IgD-negative memory B cell (primary cell): ENCODE results near the gene UNK. TPM values are rescaled to one million over a fixed set of nuclear protein-coding genes. Genes with fewer than 3 reads are reported as not detected.
"Not testable (repeated sequence)": the region's sequence is repeated elsewhere in the genome, so short reads cannot be mapped to it uniquely, and the experiment has no call there.

Source experiments
- H3K27ac Mint-ChIP-seq, 3 donors: one replicate each; pipeline ENCODE4 v1.8.0; 2020 to 2022; ENCODE audit warnings: mild to moderate bottlenecking in 3 of 3, mixed read lengths in 3 of 3, moderate library complexity in 1 of 3
- H3K27me3 Mint-ChIP-seq: one replicate; pipeline ENCODE4 v1.8.0; 2021; ENCODE audit warnings: mixed read lengths
- H3K36me3 Mint-ChIP-seq: one replicate; pipeline ENCODE4 v1.8.0; 2020; ENCODE audit warnings: mild to moderate bottlenecking, mixed read lengths
- H3K4me1 Mint-ChIP-seq, 3 donors: one replicate each; pipeline ENCODE4 v1.8.0; 2020 to 2022; ENCODE audit warnings: mixed read lengths in 3 of 3, mild to moderate bottlenecking in 1 of 3
- H3K4me3 Mint-ChIP-seq, 4 donors: one replicate each; pipeline ENCODE4 v1.8.0; 2020 to 2022; ENCODE audit warnings: mild to moderate bottlenecking in 4 of 4, mixed read lengths in 4 of 4, moderate library complexity in 3 of 4
- H3K9me3 Mint-ChIP-seq, 3 donors: one replicate each; pipeline ENCODE4 v1.8.0; 2020 to 2021; ENCODE audit warnings: mixed read lengths in 3 of 3, mild to moderate bottlenecking in 1 of 3
- polyA plus RNA-seq: library from polyadenylated mRNA; unstranded; fragments of 300-500 nt; fragmentation: Illumina TruSeq; gene quantifications from one replicate; pipeline ENCODE4 v1.2.3, GENCODE V29; 2021

UNK gene
- polyA plus RNA-seq, 1 donor from 2014 or later: 28.6 TPM

DNA sequence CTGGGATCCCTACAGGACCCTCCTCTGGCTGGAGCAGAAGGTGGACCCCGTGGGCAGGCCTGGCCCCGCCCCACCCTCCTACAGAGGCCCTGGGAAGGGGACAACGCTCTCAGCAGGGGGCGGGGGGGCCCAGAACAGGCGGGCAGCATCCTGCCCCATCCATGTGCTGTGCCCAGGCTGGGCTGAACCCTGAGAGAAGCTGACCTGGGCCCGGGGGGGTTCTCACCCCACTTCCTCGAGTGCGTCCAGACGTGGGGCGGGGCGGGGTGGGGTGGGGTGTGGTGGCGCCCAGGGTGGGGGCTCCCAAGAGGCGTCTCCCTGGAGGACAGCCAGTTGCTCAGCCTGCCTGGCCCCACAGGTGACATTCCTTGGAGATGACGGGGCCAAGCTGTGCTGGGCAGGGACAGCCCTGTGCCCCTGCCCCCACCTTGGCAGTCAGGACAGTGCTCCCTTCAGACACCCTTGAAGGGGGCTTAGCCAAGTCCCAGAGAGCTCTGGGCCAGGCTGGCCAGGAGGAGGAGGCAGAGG lies 60.0 kb downstream of the UNK start:
- Mint-ChIP-seq H3K36me3 (peaks cover 1% of the 10 kb centered on the region), H3K27ac (peak overlapping the region; percentile 85 to 93 (median 89)), H3K27me3 (no peaks in the 10 kb centered on the region), H3K4me3 (peak overlapping the region; percentile 89 to 98 (median 95)), H3K4me1 (peaks cover 12 to 14% (median 12%) of the 10 kb centered on the region in 3 donors), H3K9me3 (no peaks in the 10 kb centered on the region)

DNA sequence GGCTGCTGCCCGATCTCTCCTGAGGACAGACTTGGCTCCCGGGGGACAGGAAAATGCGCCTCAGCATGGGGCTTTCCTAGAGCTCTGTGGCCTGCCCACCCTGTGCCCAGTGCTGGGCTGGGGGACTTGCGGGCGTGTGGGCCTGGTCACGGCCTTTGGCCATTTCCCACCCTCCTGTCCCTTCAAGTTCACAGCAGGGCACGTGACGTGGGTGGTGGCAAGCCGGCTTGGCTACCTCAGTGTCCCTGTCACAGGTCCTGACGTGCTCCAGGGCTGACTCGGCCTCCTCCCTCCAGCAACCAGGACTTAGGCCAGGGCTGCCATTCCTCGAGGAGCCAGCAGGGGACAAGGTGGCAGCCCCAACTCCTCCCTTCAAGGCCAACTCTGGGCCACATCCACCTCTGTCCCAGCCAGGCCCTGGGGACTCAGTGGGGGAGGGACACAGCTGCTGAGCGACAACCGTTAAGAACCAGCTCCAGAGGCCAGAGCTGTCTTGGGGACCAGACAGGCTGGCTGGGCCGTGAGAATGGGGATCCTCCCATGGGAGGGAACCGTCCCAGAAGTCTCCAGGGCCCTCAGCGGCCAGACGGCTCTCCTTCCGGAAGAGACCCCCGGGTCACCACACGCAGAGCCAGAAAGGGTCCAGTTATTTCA lies 60.6 kb downstream of the UNK start:
- Mint-ChIP-seq H3K27ac (peak overlapping the region; percentile 85 to 93 (median 89)), H3K27me3 (no peaks in the 10 kb centered on the region), H3K36me3 (peaks cover 3% of the 10 kb centered on the region), H3K9me3 (no peaks in the 10 kb centered on the region), H3K4me1 (peaks cover 12 to 14% (median 12%) of the 10 kb centered on the region in 3 donors), H3K4me3 (peak overlapping the region; percentile 67 to 88 (median 86))

DNA sequence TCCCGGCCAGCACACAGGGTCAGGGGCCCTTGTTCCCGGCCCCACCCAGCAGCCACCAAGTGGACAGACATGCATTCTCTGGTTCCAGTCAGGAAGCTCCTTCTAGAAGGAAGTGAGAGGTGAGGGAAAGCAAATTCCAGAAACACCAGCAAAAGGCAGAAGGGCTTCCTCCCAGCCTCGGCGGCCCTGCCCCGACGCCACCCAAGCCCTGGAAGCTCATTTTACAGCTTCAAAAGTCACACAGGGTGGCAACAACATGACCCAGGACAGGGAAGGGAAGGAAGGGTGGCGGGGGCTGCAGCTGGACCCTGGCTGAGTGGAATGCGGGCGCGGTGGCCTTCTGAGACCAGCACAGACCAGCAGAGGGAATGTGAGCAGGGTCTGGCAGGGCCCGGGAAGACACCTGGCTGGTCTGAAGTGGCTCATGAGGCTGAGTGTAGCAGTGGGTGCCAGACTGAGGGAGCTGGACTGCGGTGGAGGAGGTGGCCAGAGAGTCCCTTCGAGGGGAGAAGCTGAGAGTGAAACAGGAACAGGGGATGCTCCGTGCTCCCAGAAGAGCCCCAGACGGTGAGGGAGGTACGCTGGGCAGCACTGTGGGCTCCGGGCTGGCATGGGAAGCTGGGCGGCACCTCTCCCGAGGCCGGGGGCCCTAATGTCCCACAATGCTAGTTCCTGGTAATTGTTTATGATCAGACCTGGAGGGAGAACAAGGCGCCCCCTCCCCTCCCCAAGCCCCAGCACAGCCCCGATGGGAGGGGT lies 61.5 kb downstream of the UNK start:
- Mint-ChIP-seq H3K27ac (peak overlapping the region; percentile 14 to 85 (median 46)), H3K9me3 (no peaks in the 10 kb centered on the region), H3K4me1 (peaks cover 12% of the 10 kb centered on the region in 3 donors), H3K4me3 (peak overlapping the region in 1 of 4 donors; percentile 88), H3K27me3 (no peaks in the 10 kb centered on the region), H3K36me3 (peaks cover 3% of the 10 kb centered on the region)

DNA sequence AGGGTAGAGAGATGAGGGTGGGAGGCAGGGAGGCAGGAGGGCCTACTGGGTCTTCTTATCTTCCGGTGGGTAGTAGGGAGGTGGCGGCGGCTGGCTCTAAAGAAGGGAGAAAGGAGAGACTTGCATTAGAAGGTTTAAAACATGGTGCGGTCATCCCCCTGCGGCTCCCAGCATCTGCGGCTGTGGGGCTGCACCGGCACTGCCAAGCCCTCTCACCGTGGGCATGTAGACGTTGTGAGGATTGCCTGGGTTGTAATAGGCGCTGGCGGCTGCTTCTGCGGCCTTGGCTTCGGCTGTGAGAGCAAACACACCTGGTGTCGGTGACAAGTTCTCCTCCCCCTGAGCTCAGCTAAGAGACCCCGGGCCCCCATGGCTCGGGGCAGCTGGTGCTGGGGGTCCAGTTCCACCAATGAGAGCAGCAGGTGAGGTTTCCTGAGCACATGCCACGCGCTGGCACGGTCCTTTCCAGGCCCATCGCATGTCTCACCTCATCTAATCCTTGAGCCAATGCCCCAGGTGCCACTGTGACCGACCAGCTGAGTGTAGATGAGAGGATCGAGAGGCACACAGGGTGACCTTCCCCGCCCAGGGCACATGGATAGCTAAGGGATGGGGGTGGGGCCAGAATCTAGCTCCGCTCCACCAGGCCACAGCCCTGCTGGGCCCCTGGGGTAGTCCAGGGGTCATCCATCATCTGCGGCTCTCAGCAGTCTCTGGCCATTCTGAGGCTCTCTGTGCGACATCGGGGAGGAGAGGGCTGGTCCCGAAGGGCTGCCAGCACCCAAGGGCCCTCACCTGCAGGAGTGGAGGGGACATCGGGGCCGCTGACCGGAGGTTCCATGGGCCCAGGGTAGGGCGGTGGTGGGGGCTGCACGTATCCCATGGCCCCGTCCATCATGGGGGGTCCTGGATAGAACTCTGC lies 62.3 kb downstream of the UNK start:
- Mint-ChIP-seq H3K4me3 (no peak overlapping the region), H3K9me3 (no peaks in the 10 kb centered on the region), H3K27me3 (no peaks in the 10 kb centered on the region), H3K36me3 (peaks cover 3% of the 10 kb centered on the region), H3K4me1 (peaks cover 12 to 15% (median 14%) of the 10 kb centered on the region in 3 donors), H3K27ac (peak overlapping the region in 1 of 3 donors; percentile 14)

DNA sequence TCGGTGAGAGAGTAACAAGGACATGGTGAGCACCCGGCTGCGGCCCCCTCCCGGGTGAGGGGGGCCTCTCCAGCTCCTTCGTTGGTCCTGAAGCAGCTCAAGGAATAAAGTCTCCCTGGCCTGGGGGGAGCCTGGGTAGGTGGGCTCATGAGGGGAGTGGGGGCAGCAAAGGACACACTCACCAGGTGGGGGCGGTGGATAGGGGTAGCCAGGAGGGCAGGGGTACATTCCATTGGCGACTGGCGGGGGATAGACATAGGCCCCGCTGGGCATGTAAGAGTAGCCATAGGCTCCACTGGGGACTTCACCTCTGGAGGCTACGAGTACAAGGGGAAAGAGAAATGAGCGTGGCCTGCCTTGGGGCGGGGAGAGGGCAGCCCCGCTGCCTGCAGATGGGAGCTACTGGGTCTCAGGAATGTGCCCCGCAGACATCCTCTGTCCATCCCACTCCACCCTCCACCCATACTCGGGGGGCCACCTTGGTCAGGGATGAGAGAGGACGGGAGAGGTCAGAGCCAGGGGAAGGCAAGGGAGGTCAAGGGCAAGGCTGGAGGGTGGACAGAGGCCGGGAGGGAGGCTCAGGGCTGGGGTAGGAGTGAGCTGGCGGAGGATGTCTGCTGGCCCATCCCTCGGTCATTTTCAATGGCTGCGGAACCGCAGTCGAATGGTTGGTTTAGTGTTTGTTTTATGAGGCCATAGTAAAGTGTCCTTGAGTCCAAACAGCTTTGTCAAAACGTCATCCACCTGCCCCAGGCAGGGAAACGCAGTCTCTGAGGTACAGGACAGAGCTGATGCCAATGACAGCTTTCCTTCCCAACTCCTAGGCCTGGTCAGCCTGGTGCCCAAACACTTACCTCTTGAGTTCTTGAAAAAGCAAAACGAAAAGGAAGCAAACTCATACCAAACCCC lies 63.3 kb downstream of the UNK start:
- Mint-ChIP-seq H3K4me3 (peak overlapping the region in 2 of 4 donors; percentile 45 to 90), H3K27me3 (no peaks in the 10 kb centered on the region), H3K4me1 (peaks cover 12 to 17% (median 17%) of the 10 kb centered on the region in 3 donors), H3K9me3 (no peaks in the 10 kb centered on the region), H3K27ac (peak overlapping the region; percentile 40 to 96 (median 86)), H3K36me3 (peaks cover 1% of the 10 kb centered on the region)

DNA sequence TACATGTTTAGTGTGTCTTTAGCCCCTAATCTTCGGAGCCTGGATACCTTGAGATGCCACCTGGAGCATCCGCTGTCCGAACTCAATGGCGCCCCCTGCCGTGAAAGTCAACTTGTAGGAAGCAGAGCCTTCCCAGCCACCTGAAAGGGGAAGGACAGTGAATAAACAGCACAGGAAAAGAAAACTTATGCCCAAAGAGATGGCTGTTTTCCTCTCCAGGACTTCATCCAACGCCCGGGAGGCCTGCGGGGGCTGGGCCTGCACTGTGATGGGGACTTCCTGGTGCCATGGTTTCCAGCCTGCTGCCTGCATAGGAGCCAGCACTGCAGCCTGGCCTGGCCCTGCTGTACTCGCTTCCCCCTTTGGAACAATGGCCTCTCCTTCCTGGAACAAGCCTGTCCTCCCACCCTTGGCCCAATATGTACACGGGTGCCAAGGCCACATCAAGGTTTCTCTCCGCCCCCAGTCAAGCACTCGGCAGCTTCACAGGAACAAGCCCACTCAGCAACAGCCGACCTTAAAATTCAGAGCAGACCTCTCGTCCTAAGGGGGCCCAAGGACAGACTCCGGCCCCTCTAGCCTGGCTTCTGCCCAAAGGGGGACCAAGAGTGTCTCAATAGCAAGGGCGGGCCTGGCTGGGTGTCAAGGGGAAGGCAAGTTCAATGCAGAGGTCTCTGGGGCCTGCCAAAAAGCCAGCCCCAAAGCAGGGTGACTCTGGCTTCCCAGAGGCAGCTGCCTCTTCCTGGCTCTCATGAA lies 64.1 kb downstream of the UNK start:
- Mint-ChIP-seq H3K36me3 (peaks cover 1% of the 10 kb centered on the region), H3K9me3 (no peaks in the 10 kb centered on the region), H3K4me3 (peak overlapping the region in 2 of 4 donors; percentile 45 to 90), H3K4me1 (peaks cover 12 to 21% (median 15%) of the 10 kb centered on the region in 3 donors), H3K27me3 (no peaks in the 10 kb centered on the region), H3K27ac (peak overlapping the region; percentile 40 to 96 (median 86))

DNA sequence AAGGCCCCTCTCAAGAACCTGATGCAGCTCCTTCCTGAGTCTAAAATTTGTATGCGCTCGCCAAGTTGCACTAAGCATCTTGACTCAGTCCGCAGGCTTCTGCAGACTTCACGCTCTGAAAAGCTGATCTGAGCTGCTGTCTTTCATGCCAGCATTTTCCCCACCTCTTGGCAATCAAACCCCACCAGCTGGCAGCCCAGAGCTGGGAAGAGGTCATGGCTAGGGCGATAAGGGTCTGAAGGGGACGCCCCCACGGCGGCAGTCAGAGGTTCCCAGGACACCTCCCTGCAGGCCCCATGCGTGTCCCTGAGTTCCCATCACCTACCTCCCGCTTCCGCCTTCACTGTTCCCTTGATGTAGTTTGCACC lies 64.7 kb downstream of the UNK start:
- Mint-ChIP-seq H3K9me3 (no peaks in the 10 kb centered on the region), H3K27me3 (no peaks in the 10 kb centered on the region), H3K4me3 (no peak overlapping the region), H3K4me1 (peaks cover 12 to 23% (median 16%) of the 10 kb centered on the region in 3 donors), H3K27ac (no peak overlapping the region), H3K36me3 (peaks cover 1% of the 10 kb centered on the region)

DNA sequence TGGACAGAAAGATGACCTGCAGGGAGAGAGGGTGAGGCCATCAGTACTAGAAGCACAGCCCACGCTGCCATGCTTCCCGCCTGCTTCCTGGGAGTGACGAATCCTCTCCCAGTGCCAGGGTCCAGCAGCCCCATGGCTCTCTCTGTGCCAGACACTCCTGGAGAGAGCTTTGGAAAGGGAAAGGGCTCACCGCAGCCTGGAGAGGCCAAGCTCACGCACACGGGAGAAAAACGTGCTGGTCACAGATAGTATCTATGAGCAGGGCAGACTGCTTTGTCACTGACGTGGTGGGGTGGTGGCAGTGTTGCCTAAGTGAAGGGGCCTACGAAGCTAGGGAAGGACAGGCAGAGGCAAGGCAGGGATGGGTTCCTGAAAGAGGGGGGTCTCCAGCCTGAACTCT lies 65.1 kb downstream of the UNK start:
- H3K27ac Mint-ChIP-seq: no peak overlapping the region
- no peaks in the 10 kb centered on the region for H3K27me3 Mint-ChIP-seq
- no peak overlapping the region for H3K4me3 Mint-ChIP-seq
- H3K4me1 Mint-ChIP-seq: peaks cover 12 to 24% (median 17%) of the 10 kb centered on the region in 3 donors
- H3K9me3 Mint-ChIP-seq: no peaks in the 10 kb centered on the region
- H3K36me3 Mint-ChIP-seq: peaks cover 1% of the 10 kb centered on the region

DNA sequence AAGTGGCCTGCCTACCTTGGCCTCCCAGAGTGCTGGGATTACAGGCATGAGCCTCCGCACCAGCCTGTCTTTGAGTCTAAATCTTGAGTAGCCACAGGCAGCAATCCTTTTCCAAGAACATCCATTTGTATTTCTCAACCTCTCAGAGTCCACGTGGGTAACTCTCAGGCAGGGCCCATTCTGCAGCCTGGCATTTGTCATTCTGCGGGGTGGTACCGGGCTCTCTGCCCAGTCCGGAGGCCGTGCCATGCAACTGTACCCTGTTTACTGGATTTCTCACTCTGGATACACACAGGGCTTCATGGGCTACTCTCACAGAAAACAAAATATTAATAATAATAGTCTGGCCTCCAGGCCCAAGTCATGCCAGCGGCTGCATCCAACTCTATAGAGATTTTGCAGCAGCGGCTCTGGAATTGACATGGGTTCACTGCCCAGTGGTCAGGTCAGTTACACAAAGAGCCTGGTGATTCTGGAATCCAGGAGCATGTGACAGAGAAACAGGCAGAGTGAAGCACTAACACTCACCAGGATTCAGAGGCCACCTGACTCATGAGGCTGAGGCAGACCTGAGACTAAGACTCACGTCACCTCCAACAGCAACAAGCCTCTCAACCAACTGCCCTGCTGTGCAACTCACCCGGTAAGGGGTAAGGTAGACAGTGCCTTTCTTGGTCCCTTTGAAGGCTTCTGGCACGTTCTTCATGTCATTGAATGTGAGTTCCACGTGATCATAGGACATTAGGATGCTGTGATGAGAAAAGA lies 66.5 kb downstream of the UNK start:
- Mint-ChIP-seq H3K36me3 (peaks cover 1% of the 10 kb centered on the region), H3K27me3 (no peaks in the 10 kb centered on the region), H3K27ac (no peak overlapping the region), H3K4me1 (peaks cover 5 to 18% (median 9%) of the 10 kb centered on the region in 3 donors), H3K4me3 (peak overlapping the region in 3 of 4 donors; percentile 43 to 63 (median 52)), H3K9me3 (no peaks in the 10 kb centered on the region)

DNA sequence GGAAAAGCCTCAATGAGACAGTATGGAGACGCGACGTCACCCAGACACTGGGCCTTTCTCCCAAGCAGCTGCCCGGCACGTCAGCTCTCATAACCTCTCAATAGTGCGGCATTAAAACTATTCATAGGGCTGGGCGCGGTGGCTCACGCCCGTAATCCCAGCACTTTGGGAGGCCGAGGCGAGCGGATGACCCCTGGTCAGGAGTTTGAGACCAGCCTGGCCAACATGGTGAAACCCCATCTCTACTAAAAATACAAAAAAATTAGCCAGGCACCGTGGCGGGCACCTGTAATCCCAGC lies 67.0 kb downstream of the UNK start:
- not testable (repeated sequence) for H3K9me3 Mint-ChIP-seq, H3K36me3 Mint-ChIP-seq, H3K27ac Mint-ChIP-seq, H3K27me3 Mint-ChIP-seq
- peaks cover 10 to 23% (median 14%) of the 10 kb centered on the region in 3 donors for H3K4me1 Mint-ChIP-seq
- H3K4me3 Mint-ChIP-seq: peak overlapping the region in 3 of 4 donors; percentile 43 to 63 (median 52)

DNA sequence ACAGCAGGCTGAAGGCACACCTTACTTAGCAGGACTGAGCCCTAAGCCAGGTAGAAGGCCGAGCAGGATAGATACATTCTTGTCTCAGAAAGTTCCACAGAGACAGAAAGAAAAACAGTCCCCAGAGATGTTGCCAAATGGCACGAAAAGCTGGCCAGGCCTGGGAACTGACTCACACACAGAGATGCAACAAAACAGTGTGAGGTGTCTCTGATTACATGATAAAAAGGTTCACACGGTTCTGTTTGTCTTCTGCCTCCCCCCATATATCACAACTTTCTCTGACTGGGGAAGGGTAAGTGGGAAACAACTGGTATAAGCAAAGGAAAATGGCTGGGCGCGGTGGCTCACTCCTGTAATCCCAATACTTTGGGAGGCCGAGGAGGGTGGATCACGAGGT lies 68.8 kb downstream of the UNK start:
- H3K4me1 Mint-ChIP-seq: peaks cover 7 to 27% (median 17%) of the 10 kb centered on the region in 3 donors
- peak overlapping the region in 3 of 4 donors; percentile 33 to 48 (median 47) for H3K4me3 Mint-ChIP-seq
- H3K27ac Mint-ChIP-seq: peak overlapping the region in 2 of 3 donors; percentile 76 to 81
- no peaks in the 10 kb centered on the region for H3K27me3 Mint-ChIP-seq
- H3K9me3 Mint-ChIP-seq: no peaks in the 10 kb centered on the region
- H3K36me3 Mint-ChIP-seq: peaks cover 1% of the 10 kb centered on the region

DNA sequence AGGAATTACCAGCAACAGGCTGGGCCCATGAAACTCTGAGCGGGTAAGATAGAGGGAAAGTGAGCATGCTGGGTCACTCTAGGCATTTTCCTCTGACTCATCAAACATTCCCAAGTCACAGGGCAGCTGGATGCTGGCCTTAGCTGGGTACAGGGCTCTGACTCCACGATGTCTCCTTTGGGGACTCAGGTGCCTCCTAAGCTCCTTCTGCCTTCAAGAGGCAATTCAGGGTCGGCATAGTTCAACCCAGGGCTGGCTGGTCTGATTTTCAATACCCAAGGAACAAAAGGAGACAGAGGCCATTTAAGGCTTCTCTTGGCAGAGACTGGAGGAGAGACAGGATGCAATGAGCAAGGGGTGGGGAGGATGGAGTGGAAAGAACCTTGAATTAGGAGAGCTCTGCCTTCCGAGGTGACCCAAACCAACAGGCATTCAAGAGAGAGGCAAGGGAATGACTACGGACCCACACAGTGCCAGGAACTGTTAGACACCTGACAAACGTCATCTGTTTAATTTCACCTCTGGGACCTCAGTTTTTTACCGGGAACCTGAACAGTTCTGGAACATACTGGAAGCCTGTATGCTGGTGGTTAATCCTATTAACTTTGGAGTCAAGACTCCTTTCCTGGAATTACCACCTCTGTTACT lies 69.6 kb downstream of the UNK start:
- no peaks in the 10 kb centered on the region for H3K9me3 Mint-ChIP-seq
- H3K27me3 Mint-ChIP-seq: no peaks in the 10 kb centered on the region
- H3K27ac Mint-ChIP-seq: peak overlapping the region in 1 of 3 donors; percentile 81
- peaks cover 1% of the 10 kb centered on the region for H3K36me3 Mint-ChIP-seq
- H3K4me3 Mint-ChIP-seq: no peak overlapping the region
- peaks cover 11 to 31% (median 24%) of the 10 kb centered on the region in 3 donors for H3K4me1 Mint-ChIP-seq
